ENCODE data around the gene DRD2.

Gene DRD2

DNA sequence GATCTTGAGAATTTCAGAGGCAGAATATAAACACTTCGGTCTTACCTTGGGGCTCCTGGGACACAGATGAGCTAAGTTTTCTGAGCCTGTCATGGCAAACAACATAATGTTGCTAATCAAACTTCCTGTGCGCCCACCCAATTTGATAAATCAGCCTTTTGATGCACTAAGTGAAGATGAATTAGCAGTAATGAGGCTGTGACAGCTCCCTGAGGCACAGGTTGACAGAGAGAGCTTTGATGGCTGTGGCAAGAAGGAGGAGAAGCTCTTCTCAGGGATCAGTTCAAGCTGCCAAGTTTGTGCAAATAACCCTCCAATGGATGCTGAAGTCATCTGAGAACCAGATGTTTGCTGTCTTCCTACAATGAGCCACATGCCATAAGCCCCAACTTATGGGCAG is 34.4 kb downstream of the DRD2 start:
- DNase-seq = no peak

DNA sequence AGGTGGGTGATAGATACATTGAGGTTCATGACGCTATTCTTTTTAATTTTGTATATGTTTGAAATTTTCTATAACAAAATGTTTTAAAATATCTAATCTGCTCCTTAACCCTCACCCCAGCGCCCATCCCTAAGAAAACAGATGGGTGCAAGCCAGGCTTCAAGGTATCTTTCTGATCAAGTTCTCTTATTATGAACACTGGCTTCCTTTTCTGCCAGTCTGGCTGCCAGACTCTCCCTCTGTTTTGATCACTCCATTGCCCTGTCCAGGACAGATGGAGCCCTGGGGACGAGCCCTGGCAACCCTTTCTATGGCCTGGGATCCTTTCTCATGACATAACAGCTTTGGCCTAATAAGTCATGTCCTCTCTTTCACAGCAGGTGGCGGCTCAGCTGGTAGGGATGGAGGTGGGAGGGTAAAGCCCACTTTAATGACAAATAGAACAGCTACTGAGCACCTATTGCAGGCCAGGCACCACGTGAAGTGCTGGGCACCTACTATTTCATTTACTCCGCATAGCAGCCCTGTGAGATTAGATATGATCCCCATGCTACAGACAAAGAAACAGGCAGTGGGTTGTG is 38.4 kb downstream of the DRD2 start:
- DNase-seq = no peak

DNA sequence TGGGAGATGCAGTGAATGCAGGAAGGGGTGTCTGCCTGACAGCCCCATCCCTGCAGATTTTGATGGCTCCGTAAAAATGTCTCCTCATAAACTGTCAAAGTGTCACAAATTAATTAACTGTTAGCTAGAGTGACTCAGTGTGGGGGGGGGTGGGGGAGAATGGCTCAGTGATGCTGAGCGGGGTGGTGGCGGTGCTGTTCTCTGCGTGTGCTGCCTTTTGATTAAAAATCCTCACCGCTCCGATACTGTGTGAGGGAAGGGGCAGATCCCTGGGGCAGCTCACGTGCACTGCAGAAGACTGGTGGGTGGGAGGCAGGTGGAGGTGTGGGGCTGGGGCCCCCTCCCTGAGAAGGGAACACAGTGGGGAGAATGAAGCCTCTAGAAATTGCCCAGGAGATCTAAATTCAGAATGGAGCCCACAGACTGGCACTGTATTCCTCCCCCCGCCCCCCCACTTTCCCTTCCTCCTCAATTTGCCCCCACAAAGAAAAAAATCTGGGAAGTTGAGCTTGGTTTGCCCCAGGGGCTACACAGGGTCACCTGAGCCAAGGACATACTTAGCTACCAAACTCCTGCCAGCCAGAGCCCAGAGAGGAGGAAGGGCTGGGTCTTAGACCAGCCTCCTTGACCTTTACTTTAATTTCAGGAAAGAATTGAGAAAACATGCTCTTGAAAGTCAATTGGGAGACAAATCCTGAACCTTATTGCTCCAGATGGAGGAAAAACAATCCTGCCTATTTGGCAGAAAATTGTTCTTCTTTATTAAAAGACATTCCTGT is 39.8 kb downstream of the DRD2 start:
- DNase-seq = no peak

DNA sequence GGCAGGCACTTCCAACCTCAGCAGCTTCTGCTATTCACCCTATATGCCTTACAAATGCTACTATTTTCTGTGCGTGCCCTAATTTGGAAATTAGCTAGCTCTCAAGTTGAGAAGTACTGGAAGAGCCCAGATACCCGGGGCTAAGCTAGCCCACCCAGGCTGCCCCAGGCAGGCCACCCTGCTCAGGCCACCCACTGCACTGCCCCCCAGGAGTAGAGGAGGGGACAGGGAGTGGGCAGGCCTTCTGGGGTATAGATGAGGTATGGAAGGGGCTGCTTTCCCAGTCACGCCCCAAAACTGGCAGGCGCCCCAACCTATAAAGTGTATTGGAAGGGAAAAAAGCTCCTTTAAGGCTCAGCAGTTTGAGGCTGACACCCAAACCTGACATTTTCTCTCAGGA is 43.5 kb downstream of the DRD2 start:
- DNase-seq = no peak

DNA sequence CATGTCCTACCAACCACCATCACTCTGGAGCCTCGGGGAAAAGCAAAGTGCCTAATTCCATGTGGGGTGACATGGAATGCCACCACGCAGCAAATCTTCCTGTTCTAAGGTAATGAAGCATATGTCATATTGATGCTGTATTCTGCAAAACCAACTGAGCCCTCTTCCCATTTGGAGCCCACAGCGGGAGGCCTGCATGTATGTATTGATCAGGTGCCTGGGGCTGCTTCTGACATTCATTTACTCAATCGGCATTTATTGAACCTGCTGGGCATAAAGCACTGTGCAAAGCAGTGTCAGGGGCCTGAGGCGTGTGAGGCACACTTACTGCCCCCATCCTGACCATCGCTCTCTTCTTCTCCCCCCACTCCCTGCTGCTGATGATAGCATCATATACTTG is 48.5 kb downstream of the DRD2 start:
- no peak for DNase-seq

DNA sequence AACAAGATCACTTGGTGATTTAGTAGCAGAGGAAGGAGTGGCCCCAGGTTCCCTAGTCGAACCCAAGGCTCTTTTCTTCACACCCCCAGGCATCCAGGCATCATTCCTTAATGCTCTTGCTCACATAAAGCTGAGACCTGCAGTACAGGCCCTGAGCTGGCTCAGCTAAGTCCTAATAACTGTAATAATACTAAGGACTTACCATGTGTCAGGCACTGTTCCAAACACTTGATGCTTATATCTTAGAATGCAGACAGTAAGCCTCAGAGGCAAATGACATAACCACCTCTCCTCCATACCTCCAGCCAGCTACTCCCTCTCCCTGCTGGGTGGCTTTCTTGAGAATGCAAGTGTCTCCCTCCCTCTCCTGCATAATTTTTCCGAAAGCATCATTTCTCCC is 54.4 kb downstream of the DRD2 start:
- DNase-seq = no peak

DNA sequence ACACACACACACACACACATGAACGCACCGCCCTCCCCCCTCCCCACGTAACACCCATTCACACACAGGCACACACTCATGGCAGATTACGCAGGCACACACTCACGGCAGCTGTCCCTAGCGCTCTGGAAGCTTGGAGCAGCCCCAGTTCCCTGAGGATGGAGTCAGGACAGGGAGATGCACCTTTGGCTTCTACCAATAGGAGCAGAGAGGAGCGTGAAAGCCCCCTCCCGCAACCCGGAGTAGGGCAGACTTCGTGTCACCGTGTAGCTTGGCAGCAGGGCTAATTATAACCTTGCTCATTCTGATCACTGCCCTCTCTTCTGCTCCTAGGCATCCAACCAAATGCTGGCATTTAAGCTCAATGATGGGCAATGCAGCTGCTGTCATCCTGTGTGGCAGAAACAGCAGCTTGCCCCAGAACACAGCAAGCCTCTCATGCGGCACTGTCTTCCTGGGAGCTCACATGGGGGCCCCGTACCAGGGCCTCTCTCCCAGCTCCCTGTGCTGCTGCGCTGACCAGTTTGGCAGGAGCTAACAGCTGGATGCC is 55.7 kb downstream of the DRD2 start:
- DNase-seq = no peak

DNA sequence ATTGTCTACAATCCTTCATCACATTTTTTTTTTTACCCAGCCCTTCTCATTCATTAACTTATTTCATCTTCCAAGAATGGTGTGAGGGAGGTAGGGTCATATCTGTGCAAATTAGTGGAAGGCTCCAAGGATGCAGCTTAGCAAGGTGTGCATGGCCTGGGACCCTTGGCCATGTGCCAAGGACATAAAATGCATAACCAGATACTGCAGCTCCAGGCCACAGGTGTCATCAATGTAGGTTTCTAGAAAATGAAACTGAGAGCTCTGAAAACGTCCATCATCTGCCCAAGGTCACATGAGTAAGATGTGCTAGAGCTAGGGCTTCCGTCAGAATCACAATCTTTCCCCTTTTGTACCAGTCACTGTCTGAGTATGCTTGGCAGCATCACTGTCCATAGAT is 57.8 kb downstream of the DRD2 start:
- DNase-seq = no peak

DNA sequence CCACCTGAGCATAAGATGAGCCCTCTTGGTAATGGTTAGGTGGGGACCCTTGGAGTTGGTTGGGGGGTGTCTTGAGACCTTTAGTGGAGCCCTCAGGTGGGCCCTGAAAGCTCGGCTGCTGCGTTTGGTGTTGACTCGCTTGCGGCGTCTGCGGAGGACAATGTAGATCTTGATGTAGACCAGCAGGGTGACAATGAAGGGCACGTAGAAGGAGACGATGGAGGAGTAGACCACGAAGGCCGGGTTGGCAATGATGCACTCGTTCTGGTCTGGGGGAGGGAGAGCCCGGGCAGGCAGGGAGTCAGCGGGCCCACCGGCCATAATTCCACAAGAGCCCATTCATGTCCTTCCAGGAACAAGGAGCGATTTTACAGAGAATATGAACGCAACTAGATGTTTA is 59.9 kb downstream of the DRD2 start:
- no peak for DNase-seq

DNA sequence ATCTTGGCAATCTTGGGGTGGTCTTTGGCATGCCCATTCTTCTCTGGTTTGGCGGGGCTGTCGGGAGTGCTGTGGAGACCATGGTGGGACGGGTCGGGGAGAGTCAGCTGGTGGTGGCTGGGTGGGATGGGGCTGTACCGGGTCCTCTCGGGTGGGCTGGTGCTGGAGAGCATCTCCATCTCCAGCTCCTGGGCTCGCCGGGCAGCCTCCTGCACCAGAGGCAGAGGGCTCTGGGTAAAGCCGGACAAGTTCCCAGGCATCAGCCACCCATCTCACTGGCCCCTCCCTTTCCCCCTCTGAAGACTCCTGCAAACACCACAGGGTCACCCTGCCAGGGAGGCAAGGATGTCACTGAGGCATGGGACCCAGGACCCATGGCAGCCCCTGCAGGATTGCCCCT is 62.5 kb downstream of the DRD2 start:
- DNase-seq = no peak

DNA sequence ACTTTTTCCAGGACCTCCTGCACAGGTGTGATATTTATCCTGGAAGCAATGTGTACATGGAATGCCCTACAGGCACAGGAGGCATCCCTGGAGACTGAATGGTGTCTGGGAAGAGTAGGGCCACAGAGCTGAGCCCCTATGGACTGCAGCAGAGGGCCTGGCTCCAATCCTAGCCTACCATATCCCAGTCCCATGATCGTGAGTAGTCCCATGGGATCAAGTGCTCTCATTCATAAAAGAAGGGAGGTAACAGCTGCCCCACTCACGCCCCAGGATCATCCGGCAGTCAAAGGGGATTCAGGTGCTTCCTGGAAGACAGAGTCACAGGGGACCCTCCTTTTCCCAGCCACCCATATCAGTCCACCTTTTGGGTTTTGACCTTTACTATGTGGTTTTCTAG is 63.7 kb downstream of the DRD2 start:
- no peak for DNase-seq

DNA sequence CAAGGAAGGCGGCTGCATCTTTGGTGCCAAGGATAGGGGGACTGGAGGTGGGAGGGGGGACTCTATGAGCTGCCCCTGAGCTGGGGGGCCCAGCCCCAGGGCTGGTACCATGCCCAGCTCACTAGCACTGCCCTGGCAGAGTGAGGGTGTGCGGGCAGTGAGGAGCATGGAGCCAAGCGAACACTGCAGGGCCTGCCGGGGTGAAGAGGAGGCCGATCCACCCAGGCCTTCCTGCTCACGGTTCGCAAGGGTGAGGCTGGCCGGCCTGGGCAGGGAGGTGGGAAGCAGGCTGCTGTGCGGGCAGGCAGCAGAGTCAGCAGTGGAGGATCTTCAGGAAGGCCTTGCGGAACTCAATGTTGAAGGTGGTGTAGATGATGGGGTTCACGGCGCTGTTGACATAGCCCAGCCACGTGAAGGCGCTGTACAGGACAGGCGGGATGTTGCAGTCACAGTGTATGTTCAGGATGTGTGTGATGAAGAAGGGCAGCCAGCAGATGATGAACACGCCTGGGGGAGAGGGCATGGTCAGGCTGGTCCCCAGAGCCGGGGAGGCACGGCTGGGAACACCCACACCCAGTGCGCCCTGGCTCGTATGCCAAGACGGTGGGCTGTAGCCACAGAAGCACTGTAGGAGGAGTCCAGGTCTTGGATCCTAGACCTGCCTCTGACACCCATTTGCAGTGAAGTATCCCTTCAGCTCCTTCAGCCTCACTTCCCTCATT is 64.6 kb downstream of the DRD2 start:
- no peak for DNase-seq

DNA sequence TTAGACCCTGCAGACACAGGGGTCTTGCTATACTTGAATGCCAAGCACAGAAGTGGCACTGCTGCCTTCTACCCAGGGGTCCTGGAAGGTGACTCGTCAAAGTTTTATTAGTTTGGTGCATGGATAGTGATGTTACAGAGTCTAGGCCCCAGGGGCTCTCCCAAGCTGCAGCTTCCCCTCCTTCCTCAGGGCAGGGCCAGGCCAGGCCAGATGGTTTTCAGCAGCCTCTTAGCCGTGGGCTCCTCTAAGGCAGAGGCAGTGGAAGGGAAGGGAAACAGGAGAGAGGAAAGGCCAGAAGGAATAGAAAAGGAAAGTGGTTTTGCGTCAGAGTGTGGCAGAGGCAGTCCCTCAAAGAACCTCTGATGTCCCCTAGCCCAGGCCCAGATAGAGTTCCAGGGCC is 65.7 kb downstream of the DRD2 start:
- no peak for DNase-seq

DNA sequence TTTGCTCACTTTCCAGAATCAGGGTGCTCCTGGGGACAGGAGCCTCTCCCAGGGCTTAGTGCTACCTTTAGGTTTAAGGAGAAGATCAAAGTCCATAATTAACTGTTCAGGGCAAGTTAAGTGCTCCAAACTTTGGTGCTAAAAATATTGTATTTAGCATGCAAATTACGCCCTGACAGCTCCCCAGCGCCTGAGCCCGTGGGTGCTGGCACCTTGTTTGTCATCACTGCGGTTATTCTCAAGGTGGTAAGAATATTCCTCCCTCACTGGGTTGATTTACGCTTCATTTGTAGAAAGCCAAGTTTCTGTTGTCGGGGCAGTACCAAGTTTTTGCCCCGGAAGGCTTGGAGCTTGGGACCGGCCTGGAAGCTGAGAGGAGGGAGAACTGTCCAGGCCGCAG is 66.3 kb downstream of the DRD2 start:
- no peak for DNase-seq

DNA sequence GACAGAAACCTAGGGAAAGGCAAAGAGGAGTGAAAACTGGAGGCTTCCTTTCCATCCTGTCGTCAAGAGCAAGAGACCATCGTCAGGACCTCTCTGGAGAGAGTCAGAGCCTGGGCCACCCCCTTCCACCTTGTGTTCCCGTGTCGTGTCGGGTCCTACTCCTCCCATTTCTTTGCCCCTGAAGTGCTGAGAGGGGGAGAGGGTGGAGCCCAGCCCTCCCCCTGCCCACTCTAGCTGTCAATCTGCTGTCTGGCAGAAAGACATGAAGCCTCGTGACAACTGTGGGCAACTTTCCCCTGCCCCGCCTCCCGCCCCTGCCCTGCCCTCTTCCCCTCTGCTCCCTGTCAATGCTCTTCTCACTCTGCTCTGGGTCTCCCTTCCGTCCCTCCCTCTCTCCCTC is 67.0 kb downstream of the DRD2 start:
- DNase-seq = no peak

DNA sequence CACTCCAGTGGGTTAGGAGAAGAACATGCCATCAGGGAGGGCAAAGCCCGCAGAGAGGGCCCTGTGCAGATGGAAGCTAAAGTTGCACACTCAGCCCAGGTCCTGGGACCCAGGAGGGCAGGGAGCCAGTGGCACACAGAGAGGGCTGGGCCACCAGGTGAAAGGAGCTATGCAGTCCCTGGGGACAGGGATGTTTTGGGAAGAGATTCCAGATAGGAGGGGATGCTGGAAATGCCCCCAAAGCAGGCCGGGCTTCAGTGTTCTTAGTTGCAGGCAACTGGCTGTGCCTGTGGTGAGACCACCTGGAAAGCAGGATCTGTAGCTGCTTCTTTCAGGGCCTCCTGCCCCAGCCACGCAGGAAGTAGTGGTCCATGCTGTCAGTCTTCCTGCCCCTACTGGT is 68.0 kb downstream of the DRD2 start:
- no peak for DNase-seq

DNA sequence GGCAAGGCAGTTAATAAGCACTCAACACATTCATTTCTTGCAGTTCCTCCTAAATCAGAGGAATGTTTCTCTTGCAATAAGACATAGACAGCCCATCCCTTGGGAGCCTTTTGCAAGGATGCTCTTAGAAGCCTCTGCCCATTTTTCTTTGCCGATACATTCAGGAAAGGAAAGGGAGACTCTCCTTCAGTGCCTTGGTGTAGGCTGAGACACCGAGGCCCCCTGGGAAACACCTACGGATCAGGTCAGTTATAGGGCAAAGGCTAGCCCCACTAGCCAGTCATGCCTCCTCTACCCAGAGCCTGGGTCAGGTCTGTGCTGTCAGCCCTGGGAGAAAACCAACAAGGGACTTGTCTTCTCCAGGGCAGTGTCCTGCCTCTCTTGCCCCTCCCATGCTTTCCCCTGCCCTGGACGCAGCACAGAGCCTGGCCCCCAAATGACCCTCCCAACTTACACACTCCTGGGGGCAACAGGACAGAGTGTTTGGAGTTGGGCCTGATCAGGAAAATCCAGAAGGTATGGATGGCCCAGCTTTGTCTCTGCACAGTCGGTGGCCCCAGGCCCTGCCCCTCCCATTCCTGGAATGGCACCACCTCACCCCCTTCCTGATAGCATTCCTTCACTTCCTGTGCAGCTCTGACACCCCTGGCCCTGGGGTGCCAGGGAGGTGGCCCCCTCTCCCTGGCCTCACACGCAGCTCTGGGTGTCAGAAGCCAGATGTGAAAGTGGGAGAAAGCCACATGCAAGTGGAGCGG is 69.3 kb downstream of the DRD2 start:
- DNase-seq = no peak

DNA sequence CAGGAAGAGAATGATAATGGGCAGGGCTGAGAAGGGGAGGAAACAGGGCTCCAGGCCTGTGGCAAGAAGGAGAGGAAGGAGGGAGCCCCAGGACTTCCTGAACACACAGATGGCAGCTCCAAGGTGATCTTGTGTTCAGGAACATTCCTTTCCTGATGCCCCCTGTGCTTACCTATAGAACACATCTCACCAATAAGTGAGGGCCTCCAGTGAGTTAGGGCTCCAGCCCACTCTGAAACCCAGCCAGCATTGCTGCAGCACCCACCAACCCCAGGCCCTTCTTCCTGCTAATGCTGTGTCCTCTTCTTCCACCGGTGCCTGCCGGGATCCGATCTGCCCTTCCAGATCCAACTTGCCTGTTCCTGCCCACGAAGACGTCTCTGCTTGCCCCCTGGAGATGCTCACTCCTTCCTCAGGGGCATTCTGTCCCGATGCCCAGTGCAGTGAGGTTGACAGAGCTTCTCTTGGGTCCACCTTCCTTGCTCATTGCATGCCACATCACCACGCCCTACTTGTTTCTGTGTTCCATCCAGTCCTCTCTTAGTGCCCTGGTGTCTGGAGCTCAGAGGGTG is 70.3 kb downstream of the DRD2 start:
- DNase-seq = no peak

DNA sequence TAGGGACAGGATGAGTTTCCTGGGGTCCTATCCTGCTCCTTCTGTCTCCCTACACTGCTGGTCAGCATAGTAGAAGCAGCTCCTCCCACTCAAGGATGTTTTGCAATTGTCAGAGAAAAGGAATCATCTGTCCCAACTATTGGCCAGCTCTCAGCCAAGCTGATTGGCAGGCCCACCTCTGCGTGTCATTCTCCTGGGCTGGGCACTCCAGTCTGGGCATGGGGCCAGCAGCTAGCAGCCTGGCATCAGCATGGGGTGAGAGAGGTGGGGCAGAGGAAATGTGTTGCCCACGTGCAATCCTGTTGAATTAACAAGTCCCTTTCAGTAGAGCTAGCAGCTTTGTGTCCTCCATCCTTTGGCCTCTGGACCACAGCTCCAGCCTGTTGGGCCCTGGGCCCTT is 73.5 kb downstream of the DRD2 start:
- no peak for DNase-seq

DNA sequence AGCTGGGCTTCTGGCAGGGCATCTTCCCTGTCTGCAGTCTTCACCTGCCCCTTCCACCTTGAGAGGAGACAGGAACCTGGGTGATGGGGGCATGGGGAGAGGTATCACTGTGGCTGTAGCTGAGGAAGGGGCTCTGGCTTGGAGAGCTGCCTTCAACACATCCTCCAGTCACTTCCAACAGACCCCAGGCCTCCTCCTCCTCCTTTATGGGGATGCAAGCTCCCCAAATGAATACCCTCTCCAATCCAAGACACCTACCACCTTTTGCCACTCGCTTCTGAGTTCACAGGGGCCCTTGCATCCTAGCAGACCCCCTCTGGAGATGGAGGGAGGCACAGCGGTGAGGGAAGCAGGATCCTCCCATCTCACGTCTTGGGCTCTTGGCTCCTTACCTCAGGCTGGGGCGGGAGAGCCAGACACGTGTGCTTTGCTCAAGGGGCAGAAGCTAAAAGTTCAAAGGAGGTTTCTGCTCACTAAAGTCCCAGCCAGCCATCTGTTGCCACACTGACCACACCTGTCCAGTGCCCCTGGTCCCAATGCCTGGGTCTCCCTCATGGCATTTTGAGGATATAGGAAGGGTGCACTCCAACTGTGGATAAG is 74.5 kb downstream of the DRD2 start:
- DNase-seq = no peak

DNA sequence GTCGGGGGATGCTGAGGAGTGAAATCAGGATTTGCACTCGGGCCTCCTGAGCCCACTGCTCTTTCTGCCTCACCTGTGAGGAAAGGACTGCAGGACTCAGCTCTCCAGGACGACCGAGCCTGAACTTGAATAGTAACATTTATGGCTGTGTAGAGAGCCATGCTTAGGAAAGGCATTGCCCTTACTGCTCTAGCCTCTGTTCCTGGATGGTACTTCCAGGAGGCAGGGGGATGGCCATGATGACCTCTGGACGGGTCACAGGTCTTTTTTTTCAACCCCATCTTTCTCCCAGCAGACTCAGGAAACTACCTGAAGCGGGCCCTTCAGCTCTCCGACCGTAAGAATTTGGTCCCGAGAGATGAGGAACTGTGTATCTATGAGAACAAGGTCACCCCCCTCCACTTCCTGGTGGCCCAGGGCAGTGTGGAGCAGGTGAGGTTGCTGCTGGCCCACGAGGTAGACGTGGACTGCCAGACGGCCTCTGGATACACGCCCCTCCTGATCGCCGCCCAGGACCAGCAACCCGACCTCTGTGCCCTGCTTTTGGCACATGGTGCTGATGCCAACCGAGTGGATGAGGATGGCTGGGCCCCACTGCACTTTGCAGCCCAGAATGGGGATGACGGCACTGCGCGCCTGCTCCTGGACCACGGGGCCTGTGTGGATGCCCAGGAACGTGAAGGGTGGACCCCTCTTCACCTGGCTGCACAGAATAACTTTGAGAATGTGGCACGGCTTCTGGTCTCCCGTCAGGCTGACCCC is 76.3 kb downstream of the DRD2 start:
- DNase-seq = no peak

DNA sequence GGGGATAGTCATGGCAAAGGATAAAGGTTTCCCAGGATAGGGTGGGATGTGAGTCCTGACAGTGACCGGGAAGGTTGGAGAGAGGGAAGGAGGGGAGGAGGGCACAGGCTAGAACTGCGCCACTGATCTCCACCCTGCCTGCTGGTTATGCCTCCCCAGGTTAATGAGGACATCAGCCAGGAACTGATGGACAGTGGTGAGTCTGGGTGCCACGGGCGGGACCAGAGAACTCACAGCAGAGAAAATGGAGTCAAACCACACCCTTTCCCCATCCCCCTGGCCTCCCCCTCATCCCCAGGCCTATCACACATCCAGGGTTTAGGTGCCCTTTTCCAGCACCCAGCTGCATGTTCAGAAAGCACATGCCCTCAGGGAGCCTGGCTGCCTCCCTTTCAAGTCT is 77.4 kb downstream of the DRD2 start:
- DNase-seq = no peak

Data from amniotic stem cell (primary cell).